ENCODE data around the gene IAH1. TPM values are rescaled to one million over a fixed set of nuclear protein-coding genes. Genes with fewer than 3 reads are reported as not detected.

Gene IAH1
- total and polyA plus RNA-seq, 10 donors: 29.7 to 76.5 (median 39.3) TPM

DNA sequence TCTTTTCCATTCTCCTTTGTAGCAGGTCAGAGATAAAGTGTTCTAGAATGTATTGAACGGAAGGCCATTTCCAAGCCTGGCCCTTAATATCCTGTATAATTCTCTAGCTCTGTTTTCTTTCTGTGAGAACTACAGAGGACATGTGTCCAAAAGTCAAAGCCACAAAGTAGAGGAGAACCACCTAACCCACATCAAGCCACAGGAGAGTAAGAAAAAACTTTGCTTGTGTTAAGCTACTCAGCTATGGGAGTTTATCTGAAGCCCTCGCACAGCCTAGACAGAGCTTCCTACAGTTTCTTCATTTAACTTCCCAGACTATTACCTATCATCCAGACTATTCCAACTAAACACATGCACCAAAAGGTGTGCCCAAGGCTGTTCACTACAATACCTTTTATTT, 59.3 kb downstream of the IAH1 start:
- Histone ChIP-seq H3K4me3 (no peak overlapping the region), H3K27me3 (replicated peaks in 1 of 7) (no peaks in the 10 kb centered on the region), H3K27ac (no peak overlapping the region), H3K36me3 (peaks cover 0 to 67% (median 36%) of the 10 kb centered on the region in 6 donors), H3K4me1 (peaks cover 5 to 41% (median 23%) of the 10 kb centered on the region in 6 donors), H3K9me3 (no peaks in the 10 kb centered on the region)
- TF ChIP-seq POLR2A (IDR thresholded peaks at IDR 0.05): no peak
- no peak for TF ChIP-seq CTCF (IDR thresholded peaks at IDR 0.05 in 8 of 11, conservative IDR thresholded peaks at IDR 0.05 in 3 of 11)
- TF ChIP-seq POLR2AphosphoS5 (IDR thresholded peaks at IDR 0.05): no peak
- DNase-seq: no peak
- intact Hi-C loops (cut with DNase I; ENCODE audit: low total_unique reads): no loop called here
- WGBS, 5 donors: 82 to 100% (median 95%) methylated on average over 2 of the region's 2 CpGs

DNA sequence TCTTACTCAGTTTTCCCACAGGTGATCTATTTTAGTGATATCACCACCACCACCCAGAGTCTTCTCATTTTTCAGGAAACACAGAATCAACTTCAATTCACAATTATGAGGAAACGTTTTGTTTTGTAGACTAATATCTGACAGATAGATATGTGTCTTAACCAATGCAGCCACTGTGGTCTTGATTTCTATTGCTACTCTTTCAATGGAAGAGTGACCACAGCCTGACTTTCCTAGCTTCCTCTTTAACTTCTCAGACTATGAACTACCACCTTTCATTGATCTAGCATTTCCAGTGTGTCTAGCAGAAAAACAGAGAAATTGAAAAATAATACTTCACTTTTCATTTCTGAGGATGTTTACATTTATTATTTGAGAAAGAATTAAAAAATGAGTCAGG, 60.8 kb downstream of the IAH1 start:
- TF ChIP-seq POLR2A (IDR thresholded peaks at IDR 0.05): no peak
- no peak for TF ChIP-seq CTCF (IDR thresholded peaks at IDR 0.05 in 8 of 11, conservative IDR thresholded peaks at IDR 0.05 in 3 of 11)
- TF ChIP-seq POLR2AphosphoS5 (IDR thresholded peaks at IDR 0.05): no peak
- intact Hi-C loops (cut with DNase I; ENCODE audit: low total_unique reads): no loop called here
- H3K4me1 ChIP-seq: peaks cover 14 to 56% (median 38%) of the 10 kb centered on the region in 6 donors
- peak overlapping the region in 1 of 8 donors; percentile 21 for H3K27ac ChIP-seq
- no peaks in the 10 kb centered on the region for H3K27me3 ChIP-seq (replicated peaks in 1 of 7)
- H3K36me3 ChIP-seq: peaks cover 0 to 52% (median 31%) of the 10 kb centered on the region in 6 donors
- no peaks in the 10 kb centered on the region for H3K9me3 ChIP-seq
- DNase-seq: no peak
- 26 to 40% (median 33%) methylated on average over 1 of the region's 1 CpG for WGBS, 5 donors
- no peak overlapping the region for H3K4me3 ChIP-seq

DNA sequence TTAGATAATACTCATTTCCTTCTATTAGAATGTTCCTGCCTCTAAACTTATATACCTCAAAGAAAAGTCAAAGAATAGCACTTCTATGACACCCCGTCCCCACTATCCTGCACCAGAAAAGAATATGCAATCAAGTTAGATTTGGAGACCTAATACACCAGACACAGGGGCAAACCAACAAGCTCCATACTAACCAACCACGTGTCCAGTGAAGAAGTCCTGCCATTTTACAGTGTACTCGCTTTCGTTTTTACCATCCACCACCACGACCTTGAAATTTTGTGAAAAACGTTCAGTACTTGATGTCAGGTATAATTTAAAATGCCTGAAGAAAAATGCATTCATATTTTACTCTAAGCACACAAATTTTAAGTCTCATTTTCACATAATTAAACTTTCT, 62.2 kb downstream of the IAH1 start:
- WGBS, 5 donors: 87 to 95% (median 94%) methylated on average over 6 of the region's 6 CpGs
- intact Hi-C loops (cut with DNase I; ENCODE audit: low total_unique reads): no loop called here
- Histone ChIP-seq H3K9me3 (no peaks in the 10 kb centered on the region), H3K4me3 (no peak overlapping the region), H3K4me1 (peaks cover 20 to 69% (median 48%) of the 10 kb centered on the region in 6 donors), H3K27ac (peak overlapping the region in 1 of 8 donors; percentile 79), H3K27me3 (replicated peaks in 1 of 7) (no peaks in the 10 kb centered on the region), H3K36me3 (peaks cover 0 to 44% (median 28%) of the 10 kb centered on the region in 6 donors)
- no peak for TF ChIP-seq POLR2A (IDR thresholded peaks at IDR 0.05)
- TF ChIP-seq CTCF (IDR thresholded peaks at IDR 0.05 in 8 of 11, conservative IDR thresholded peaks at IDR 0.05 in 3 of 11): no peak
- TF ChIP-seq POLR2AphosphoS5 (IDR thresholded peaks at IDR 0.05): no peak
- no peak for DNase-seq

GRCh38 chr2:9538000-9538507, 63.7 kb downstream of the IAH1 start:
- H3K27ac ChIP-seq: peak overlapping the region in 5 of 8 donors; percentile 20 to 79 (median 69)
- WGBS, 5 donors: 20 to 33% (median 28%) methylated on average over 2 of the region's 2 CpGs
- intact Hi-C loops (cut with DNase I; ENCODE audit: low total_unique reads): no loop called here
- no peak for DNase-seq
- TF ChIP-seq POLR2AphosphoS5 (IDR thresholded peaks at IDR 0.05): no peak
- TF ChIP-seq CTCF (IDR thresholded peaks at IDR 0.05 in 8 of 11, conservative IDR thresholded peaks at IDR 0.05 in 3 of 11): no peak
- TF ChIP-seq POLR2A (IDR thresholded peaks at IDR 0.05): no peak
- peaks cover 20 to 85% (median 53%) of the 10 kb centered on the region in 6 donors for H3K4me1 ChIP-seq
- no peak overlapping the region for H3K4me3 ChIP-seq
- H3K9me3 ChIP-seq: no peaks in the 10 kb centered on the region
- no peaks in the 10 kb centered on the region for H3K27me3 ChIP-seq (replicated peaks in 1 of 7)
- peaks cover 0 to 43% (median 22%) of the 10 kb centered on the region in 6 donors for H3K36me3 ChIP-seq

Other genes with a start within 250 kb of the IAH1 start
- 10 to 100 TPM; 24.0 to 54.9 (median 51.0) TPM for gene ITGB1BP1, start 51.0 kb upstream of the IAH1 start, total RNA-seq
- 10 to 100 TPM; 66.7 to 79.4 (median 76.0) TPM for gene ITGB1BP1, start 51.0 kb upstream of the IAH1 start, polyA plus RNA-seq
- 10 to 100 TPM; 21.5 to 35.8 (median 28.2) TPM for gene CPSF3, start 50.9 kb upstream of the IAH1 start, total RNA-seq
- 10 to 100 TPM; 18.9 to 24.0 (median 19.1) TPM for gene CPSF3, start 50.9 kb upstream of the IAH1 start, polyA plus RNA-seq
- 10 to 100 TPM; 27.4 to 54.0 (median 44.4) TPM for gene ADAM17, start 81.3 kb downstream of the IAH1 start, total RNA-seq
- 10 to 100 TPM in 1 of 3 donors, 1 to 10 TPM in 2; 9.4 to 10.6 (median 9.4) TPM for gene ADAM17, start 81.3 kb downstream of the IAH1 start, polyA plus RNA-seq
- 100 to 1,000 TPM; 118 to 162 (median 136) TPM for gene YWHAQ, start 156.4 kb downstream of the IAH1 start, total RNA-seq
- gene YWHAQ, start 156.4 kb downstream of the IAH1 start, polyA plus RNA-seq: 100 to 1,000 TPM in 2 of 3 donors, 10 to 100 TPM in 1; 69.0 to 129 (median 124) TPM